HG02571 (cell line): ENCODE measurements around the gene ST6GALNAC2.
"Not testable (repeated sequence)": the region's sequence is repeated elsewhere in the genome, so short reads cannot be mapped to it uniquely, and the experiment has no call there.

Source experiments
- ATAC-seq: cut with Tn5 transposase; IDR thresholded peaks from one replicate; pipeline ENCODE4 v1.9.1; 2021; ENCODE audit warnings: mild to moderate bottlenecking, moderate library complexity; ENCODE audit not compliant: unreplicated experiment

The ST6GALNAC2 gene

DNA sequence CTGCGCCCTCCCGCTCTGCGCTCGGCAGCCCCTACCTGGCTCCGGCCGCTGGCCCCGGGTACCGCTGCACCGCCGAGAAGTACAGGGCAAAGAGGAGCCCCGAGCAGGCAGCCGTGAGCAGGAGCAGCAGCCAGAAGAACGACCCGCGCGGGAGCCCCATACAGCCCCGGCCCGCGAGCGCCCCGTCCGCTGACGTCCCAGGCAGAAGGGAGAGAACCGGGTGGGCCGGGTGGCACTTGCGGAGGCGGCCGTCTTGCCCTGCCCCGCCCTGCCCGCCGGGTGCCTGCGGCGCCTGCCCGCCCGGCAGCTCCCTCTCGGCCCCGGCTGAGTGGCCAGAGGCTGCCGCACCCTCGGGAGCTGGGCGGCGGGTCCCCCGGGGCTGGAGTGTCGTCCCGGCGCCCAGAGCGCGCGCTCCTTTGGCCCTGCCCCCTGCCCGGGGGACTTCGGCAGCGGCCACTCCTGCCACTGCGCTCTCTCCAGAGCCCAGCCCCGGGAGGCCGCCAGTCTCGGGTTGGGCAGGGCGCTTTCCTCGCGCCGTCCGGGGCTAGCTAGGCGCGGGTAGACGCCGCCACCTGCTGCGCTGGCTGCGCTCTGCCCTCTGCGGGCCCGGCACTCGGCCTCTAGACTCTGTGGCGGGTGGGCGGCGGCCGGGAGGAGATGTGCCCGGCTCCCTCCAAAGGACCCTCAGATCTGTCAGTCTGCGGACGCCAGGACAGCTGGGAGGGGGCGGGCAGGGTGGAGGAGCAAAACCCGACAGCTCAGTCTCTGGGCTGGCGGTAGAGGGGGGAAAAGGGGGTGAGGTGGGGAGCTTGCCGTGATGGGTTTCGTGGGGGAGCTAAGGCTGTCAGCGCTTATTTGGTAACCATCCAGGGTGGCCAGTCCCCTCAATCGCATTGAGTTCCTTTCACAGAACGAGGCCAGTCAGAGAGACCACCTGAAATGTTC, at the start of gene ST6GALNAC2:
Gene ST6GALNAC2 (minus strand): TSS at position 212 of the 945 bp plus-strand sequence. CDS start 52 bp downstream, at position 160.
- ATAC-seq = no peak

DNA sequence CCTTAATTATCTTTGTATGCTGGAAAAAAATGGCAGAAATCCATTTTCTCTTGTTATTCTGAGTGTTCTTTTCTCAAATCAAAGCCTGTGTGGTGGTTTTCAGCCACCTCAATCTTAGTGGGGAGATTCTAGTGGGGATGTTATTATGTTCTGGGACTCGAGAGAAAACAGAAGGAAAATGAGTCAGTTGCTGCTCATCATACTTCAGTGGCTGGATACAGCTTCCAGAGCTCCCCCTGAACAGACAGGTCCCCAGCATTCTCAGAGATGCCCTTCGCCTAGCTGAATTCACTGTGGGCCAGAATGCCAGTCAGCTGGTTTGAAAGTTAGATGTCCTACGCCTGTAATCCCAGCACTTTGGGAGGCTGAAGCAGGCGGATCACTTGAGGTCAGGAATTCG, 49.4 kb upstream of the ST6GALNAC2 start:
- no peak for ATAC-seq

DNA sequence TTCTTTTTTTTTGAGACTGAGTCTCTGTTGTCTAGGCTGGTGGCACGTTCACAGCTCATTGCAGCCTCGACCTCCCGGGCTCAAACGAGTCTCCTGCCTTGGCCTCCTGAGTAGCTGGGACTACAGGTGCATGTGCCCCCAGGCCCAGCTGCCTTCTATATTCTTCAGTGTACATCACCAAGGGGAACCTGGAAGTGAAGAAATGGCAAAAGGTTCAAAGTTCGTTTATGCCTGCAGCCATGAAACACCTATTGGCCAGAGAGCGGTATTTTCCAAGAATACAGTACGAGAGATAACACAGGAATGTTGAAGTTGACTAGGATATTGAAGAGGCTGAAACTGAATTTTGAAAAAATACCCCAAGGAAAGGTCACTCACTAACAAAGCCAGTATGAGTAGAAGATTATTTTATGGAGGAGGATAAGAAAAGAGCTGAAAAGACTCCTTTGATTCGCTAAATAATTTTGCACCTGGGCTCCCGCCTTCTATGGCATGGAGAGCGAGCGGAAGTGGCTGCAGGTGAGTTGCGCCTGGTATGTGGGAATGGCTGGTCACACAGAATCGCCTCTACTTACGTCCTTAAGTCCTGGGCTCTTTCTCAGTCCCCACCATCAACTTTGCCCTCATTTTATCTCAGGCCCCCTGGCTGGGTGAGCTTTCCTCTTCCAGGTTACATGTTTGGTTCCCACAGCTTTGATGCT, 48.1 kb upstream of the ST6GALNAC2 start:
- no peak for ATAC-seq

DNA sequence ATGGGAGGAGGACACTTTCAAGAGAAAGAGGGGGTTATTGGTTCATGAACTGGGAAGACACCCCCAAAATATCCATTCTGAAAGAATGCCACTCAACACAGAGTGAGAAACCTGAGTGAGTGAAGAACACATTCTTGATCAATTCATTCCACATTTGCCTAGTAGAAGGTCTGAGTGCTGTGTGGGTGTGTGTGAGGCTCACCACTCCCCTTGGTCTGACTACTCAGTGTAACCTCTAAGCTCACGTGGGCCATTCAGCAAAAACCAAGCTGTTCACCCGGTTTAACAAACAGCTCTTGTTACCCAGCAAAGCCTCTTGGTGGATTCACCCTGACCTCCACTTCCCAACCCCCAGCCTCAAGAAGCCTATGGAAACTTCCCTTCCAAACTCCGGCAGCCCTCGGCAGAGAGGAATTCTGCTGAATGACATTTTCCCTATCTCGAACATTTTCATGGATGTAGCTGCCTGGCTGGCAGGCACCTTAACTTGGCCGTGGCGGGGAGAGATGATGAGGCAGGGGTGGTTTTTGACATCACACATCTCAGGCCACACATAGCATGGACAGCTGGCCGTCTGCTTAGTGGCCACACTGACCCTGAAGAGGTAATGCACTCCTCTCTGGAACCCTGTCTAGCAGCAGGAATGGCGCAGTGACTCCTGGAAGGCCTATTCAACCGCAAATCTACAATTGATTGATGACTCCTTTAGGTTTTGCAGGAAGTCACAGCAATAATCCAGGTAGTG, 46.3 kb upstream of the ST6GALNAC2 start:
- no peak for ATAC-seq

DNA sequence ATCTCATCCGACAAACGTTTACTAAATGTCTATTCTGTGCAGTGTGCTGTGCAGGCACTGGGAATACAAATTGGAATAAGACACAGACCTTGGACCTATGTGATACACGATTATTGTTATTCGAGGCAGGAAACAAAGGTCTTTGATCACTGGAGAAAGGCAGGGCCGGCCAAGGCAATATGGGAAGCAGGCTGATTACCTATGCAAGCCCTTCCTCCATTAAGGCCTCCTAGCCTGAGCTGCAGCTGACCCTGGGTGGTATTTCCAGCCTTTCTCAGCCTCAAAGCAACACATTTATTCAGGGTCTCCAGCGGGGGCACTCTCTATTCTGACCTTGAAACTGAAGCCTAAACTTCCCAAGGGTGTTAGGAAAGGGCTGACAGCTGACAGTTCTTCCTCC, 44.5 kb upstream of the ST6GALNAC2 start:
- no peak for ATAC-seq

DNA sequence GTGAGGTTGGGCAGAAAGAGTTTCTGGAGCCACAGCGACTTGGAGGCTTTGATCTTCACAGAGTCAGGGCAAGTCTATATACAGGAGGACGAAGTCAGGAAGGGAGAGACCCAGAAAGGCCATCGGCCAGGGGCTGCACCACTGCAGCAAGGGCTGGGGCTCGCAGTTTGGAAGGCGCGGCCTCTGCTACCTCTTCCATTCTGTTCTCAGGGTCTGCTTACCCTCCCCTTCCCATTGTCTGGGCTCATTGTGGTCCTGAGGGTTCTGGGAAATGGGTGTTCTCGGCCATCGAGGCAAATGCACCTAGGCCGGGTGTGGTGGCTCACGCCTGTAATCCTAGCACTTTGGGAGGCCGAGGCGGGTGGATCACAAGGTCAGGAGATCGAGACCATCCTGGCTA, 41.9 kb upstream of the ST6GALNAC2 start:
- ATAC-seq = no peak

DNA sequence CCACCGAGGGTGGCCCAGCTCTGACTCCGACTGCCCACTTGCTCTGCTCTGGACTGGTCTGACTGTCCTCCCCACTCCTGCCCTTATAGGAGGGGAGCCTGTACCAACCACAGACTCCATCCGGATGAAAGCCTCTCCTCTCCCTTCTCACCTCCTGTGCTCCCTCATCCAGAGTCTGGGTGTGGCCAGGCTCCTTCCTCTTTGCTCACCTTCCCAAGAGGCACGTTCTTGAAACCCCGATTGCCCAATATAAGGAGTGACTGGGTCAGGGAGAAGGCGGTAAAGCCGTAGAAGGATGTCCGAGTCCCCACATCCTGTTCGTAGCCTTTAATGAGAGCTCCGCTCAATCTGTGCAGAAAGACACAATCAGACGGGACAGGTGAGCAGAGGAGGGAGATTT, 40.8 kb upstream of the ST6GALNAC2 start:
- ATAC-seq = no peak

DNA sequence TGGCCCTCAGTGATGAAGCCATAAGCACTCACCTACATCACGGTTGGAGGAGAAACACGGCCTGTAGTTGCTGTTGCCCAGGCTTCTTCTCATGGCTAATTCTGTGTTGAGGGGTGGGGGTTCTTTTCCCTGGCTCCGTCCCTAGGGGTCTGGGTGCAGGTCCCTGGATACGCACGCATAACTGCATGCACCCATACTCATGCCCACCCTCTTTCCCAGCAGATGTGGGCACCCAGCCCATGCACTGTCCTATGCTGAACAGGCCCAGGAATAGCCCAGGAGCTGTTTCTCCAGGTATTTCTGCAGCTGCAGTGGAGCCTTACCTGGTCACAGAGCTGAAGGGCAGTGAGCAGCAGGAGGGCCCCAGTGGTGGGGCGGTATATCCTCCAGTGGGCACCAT, 39.8 kb upstream of the ST6GALNAC2 start:
- no peak for ATAC-seq

DNA sequence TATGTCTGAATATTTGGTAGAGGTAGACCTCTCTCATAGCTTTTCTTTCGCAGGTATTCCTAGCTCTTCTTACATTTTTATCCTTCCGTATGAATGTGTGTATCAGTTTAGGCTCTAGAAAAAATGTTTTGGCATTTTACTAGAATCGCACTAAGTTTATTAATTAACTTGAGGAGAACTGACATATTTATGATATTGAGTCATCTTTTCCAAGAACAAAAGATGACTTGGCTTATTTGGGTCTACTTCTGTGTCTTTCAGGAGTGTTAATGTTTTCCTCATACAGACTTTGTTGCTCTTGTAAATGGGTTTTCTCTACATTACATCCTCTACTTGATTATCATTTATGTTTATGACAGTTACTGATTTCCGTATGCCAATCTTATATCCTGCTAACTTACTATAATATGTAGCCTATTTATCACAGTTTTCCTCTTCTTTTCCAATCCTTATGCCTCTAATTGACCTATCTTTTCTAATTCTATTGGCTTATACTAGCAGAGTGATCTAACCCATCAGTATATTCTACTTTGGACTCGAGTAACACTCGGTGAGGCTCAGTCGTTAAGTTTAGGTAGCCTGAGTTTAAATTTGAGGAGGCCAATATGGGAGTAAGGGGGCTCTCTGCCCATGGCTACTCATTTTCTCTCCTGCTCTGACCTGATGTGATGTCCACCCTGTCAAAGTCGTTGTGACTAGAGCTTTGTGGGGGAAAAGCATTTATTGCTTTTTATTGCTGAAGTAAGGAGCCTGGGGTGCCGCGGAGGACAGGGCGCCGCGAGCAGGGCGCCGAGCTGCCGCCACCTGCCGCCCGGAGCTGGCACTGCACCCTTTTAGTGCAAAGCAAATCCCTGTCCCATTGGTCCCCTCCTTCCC, 37.8 kb upstream of the ST6GALNAC2 start:
- no peak for ATAC-seq

DNA sequence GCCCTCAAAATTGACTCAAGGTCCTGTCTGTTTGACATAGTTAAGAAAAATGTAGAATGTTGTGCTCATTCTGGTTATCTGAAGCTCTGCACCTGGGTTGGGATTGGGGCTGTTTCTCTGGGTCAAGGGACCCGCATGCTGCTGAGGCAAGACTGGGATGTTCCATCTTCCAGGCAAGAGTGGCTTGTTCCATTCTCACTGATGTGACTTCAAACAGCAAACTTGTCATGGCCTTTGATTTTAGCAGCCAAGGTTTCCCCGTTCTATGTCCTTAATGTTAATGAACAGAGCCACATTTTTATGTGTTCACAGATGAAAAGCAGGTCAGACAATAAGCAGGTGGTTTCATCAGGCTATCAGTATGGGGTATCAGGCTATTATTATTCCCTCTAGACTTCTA, 32.2 kb upstream of the ST6GALNAC2 start:
- ATAC-seq = no peak

DNA sequence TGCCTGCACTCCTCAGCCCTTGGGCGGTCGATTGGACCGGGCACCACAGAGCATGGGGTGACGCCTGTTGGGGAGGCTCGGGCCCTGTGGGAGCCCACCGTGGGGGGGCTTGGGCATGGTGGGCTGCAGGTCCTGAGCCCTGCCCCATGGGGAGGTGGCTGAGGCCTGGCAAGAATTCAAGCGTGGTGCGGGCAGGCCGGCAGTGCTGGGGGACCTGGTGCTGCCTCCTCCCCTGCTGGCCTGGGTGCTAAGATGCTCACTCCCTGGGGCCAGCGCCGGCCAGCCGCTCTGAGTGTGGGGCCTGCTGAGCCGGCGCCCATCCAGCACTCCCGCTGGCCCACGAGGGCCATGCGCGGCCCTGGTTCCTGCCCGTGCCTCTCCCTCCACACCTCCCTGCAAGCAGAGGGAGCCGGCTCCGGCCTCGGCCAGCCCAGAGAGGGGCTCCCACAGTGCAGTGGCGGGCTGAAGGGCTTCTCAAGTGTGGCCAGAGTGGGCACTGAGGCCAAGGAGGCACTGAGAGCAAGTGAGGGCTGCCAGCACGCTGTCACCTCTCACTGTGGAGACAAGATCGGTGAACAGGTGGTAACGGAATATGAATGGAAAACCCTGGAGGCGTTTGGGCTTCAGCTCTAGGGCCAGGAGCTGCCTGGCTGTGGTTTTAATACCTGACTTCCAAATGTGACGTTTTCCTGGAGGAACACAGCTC, 29.4 kb upstream of the ST6GALNAC2 start:
- no peak for ATAC-seq

DNA sequence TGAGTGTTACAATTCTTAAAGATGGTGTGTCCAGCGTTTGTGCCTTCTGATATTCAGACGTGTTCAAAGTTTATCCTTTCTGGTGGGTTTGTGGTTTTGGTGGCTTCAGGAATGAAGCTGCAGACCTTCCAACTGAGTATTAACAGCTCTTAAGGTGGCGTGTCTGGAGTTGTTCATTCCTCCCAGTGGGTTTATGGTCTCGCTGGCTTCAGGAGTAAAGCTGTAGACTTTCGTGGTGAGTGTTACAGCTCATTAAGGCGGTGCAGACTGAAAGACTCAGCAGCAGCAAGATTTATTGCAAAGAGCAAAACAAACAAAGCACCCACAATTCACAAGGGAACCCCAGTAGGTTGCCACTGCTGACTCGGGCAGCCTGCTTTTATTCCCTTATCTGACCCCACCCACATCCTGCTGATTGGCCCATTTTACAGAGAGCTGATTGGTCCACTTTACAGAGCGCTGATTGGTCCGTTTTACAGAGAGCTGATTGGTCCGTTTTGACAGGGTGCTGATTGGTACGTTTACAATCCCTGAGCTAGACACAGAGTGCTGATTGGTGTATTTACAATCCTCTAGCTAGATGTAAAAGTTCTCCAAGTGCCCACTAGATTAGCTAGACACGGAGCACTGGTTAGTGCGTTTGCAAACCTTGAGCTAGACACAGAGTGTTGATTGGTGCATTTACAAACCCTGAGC, 28.6 kb upstream of the ST6GALNAC2 start:
- not testable (repeated sequence) for ATAC-seq

DNA sequence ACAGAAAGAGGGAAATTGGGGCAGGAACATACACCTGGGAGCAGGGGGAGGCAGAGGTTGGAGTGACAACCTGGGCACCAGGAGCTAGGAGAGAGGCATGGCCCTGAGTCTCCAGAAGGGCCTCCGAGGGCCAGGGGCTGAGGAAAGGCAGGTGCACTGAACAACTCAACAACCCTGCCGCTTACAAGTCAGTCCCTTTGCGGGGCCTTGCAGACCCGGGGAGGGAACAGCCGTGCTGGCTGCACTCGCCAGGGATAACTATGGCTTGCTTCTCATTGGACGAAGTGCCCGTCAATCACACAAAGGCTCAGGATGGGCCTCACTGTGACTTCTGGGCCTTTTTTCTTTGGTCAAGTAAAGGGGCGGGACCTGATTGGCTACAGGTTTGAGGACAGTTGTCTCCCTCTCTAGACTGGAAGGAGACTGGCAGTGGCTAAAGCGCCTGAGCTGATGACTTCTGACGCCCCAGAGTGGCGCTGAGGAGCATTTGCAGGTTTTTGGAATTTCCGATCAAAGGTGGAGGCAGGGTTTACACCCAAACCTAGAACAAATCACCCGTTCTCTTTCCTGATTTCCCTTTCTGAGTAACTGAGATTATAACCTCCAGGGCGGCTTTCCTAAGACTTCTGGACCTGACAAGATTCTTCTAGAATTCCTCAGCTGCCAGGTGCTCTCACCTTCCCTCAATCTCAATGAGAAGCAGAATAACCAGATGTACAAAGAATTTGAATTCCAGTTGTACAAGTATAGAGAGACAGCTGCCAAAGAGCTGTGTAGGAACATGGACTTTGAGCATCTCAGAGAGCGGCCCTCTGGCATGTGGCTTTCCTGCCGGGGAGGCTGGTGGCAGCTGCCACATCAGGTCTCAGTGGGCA, 27.6 kb upstream of the ST6GALNAC2 start:
- no peak for ATAC-seq

DNA sequence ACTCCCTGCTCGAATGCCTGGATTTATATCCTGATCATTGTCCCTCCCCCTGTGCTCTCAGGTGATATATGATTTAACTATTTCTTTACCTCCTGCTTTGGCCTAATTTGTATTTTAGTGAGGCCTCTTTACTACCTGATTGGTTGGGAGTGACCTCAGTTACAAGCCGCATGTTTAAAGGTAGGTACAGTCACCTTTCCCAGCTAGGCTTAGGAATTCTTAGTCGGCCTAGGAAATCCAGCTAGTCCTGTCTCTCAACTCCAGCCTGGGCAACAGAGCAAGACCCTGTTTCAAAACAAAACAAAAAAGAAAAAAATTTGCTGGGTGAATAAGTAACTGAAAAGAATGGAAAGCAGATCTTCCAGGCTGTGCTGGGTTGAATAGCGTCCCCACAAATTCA, 26.8 kb upstream of the ST6GALNAC2 start:
- ATAC-seq = no peak

DNA sequence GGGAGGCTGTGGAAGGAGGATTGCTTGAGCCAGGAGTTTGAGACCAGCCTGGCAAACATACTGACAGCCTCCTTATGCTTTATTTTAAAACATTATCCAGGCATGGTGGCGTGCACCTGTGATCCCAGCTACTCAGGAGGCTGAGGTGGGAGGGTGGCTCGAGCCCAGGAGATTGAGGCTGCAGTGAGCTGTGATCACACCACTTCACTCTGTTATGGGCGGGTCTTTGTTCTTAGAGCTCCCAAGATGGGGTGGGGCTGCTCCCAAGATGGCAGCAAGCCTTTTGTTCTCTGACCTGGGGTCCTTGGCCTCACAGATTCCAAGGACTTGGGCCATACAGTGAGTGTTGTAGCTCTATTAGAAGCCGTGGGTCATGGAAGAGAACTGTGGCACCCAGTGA, 26.1 kb upstream of the ST6GALNAC2 start:
- ATAC-seq = no peak

DNA sequence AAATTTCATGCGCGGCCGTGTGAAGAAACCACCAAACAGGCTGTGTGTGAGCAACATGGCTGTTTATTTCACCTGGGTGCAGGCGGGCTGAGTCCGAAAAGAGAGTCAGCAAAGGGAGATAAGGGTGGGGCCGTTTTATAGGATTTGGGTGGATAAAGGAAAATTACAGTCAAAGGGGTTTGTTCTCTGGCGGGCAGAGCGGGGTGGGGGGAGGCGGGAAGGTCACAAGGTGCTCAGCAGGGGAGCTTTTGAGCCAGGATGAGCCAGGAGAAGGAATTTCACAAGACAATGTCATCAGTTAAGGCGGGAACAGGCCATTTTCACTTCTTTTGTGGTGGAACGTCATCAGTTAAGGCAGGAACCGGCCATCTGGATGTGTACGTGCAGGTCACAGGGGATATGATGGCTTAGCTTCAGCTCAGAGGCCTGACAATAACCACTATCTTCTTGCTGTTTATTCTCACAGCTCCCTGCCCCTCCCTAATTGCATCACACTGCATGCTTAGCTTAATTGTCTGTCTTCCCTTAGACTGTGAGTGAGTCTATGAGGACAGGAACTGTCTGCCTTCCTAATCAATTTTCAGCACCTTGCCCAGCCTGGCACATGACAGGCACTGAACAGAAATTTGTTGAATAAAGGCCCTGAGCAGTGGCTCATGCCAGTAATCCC, 25.6 kb upstream of the ST6GALNAC2 start:
- not testable (repeated sequence) for ATAC-seq

DNA sequence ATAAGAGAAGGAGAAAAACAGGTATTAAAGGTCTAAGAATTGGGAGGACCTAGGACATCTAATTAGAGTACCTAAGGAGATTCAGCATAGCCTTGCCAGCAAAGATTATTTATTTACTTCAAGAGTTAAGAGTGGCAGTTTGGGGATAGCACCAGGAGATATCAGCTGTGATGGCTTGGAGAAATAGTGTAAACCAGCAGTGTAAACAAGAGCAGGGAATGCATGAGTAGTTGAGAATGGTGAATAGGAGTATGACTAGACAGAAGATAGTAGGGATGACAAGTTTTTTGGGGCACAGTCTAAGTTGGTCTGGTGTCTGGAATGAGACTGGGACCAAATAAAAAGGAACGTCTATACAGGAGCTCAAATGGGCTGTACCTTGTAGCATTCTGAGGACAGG, 21.0 kb upstream of the ST6GALNAC2 start:
- ATAC-seq = not testable (repeated sequence)

DNA sequence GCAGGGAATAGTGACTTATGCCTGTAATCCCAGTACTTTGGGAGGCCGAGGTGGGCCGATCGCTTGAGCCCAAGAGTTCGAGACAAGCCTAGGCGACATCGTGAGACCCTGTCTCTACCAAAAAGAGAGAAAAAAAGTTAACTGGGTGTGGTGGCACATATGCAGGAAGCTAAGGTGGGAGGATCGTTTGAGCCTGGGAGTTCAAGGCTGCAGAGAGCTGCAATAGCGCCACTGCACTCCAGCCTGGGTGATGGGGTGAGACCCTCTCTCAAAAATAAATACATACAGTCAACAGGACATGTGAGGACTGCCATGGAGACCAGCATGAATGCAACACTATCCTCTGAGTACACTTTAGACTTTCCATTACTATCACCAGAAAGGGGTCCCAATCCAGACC, 15.4 kb upstream of the ST6GALNAC2 start:
- ATAC-seq = no peak
